GM21423 (cell line): Measurements from ENCODE around the gene GDPGP1.
"Not testable (repeated sequence)": the region's sequence is repeated elsewhere in the genome, so short reads cannot be mapped to it uniquely, and the experiment has no call there.

Experiments
- ATAC-seq: cut with Tn5 transposase; IDR thresholded peaks from one replicate; pipeline ENCODE4 v1.9.1; 2021; ENCODE audit warnings: mild to moderate bottlenecking, moderate library complexity; ENCODE audit not compliant: unreplicated experiment

The GDPGP1 gene

DNA sequence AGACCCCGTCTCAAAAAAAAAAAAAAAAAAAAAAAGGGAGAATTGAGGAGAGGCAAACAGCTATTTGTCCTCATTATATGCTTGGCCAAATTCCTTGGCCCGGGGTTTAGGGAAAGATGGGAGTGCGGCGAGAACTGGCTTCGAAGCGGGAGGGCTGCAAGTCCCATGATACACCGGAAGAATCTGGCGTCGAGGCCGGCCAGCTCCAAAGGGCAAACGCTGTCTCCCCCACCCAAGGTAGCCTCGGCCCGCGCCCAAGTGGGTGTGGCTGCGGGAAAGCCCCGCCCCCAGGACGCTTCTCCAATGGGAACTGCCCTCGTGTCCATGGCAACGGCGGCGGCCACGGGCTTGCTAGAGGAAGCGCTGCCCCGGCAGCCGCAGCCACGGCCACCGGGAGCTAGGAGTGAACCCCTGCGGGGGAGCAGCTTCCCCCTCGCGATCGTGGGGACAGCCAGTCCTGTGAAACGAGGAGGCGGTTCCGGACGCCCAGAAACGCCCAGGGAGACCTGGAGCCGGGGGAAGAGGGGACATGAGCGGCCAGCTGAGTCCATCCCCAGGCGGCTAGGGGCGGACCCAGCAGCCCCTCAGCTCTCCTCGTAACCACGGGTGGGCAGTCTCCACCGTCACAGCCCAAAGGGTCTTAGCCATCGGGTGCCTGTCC lies 15.3 kb downstream of the GDPGP1 start, which contains the start of gene TTLL13:
TTLL13 (plus strand) TSS at position 354 of the 661 bp plus-strand sequence. CDS start 1,075 bp downstream, outside the sequence.
- peak; percentile 81 for ATAC-seq

DNA sequence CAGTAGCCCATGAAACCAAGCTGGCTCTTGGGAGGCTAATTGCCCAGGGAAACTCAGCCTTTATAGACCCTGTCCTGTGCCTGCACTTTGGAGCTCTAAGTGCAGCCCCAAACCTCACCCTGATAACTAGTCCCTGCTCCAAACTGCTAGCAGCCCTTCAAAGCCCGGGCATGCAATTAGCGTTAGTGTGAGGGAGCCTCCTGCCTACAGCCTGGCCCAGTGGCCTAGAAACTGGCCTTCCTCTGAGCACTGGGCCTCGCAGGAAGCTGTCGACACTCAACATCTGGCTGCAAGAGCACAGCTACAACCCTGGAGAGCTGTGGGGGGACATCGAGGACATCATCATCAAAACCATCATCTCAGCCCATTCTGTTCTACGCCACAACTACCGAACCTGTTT lies 23.8 kb downstream of the GDPGP1 start:
- ATAC-seq, result no peak

DNA sequence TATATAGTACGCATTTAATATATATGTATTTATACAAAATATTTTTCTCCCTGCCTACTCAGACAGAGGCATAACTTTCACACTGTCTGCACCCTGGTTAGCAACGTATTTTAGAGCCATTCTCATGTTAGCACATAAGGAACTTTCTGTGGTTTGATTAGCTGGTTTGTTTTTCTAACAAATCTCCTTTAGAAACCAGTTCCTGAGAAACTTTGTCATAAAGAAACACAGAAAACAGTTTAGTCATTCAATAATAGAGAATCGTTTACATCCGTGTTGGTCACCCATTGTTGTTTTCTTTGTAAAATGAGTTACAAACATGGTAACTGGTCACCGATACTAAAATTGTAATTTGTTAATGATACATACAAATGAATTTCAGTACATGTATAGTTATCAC lies 25.5 kb downstream of the GDPGP1 start:
- peak; percentile 51 for ATAC-seq

GRCh38 chr15:90260731-90261130 lies 26.7 kb downstream of the GDPGP1 start:
- ATAC-seq, result not testable (repeated sequence)

DNA sequence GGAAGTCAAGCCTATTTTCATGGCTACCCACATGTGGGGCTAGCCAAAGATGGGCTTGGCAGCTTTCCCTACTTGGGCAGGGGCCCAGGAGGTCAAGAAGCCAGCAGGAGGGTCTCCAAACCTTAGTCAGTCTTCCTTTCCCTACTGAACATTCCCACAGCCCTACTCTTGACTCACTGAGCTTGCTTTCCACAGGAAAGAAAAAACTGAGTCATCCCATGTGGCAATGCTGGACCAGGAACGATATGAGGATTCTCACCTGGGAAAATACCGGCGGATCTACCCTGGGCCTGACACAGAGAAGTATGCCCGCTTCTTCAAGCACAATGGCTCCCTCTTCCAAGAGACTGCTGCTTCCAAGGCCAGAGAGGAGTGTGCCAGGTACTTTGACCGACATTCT lies 27.8 kb downstream of the GDPGP1 start:
- ATAC-seq, result no peak

DNA sequence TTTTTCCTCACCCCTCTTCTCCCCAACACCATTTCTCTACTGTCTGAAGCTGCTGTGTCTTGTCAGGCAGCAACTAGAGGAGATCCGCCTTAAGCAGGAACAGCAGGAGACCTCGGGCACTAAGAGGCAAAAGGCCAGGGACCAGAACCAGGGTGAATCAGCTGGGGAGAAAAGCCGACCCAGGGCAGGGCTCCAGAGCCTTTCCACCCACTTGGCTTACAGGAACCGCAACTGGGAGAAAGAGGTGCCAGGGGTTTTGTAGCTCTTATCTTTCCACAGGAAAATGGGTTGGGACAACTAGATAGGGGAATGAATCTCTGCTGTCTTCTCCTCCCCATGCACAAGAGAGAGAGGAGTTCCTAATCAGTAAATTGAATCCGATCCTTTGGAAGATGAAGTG lies 28.4 kb downstream of the GDPGP1 start:
- ATAC-seq, result no peak

- no peak for ATAC-seq
Observed at GRCh38 chr15:90264671-90265070, 30.7 kb downstream of the GDPGP1 start.

- ATAC-seq, result peak; percentile 90
Observed at GRCh38 chr15:90265271-90266060, 31.5 kb downstream of the GDPGP1 start, which contains the start of gene NGRN. NGRN (plus strand) TSS chr15:90265672; CDS start chr15:90265713, 41 bp downstream.

DNA sequence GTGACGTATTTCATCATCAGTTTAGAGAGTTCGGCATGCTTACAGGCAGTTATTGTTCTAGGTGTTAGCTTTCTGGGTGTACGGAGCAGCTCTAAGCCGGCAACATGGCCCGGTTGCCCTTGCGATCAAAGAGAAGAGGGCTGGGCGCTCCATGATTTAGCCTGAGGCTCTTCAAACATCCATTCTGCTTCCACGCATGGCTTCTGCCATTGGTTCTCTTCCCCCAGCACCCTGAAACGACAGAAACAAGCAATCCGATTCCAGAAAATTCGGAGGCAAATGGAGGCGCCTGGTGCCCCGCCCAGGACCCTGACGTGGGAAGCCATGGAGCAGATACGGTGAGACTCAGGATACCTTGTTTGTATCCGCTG lies 32.0 kb downstream of the GDPGP1 start:
- peak; percentile 10 for ATAC-seq

DNA sequence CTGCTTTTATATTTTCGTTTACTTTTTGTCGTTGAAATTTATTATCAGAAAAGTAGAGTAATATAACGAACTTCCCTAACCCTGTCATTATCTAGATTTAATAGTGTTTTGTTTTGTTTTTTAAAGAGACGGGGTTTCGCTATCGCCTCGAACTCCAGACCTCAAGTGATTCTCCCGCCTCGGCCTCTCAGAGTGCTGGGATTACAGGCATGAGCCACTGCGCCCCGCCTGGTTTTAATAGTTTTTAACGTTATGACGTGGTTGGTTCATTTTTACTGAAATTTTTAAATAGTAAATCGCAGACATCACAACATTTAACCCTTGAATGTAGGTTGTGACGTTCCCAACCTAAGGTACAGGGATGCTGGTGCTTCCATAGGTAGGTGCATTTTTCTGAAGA lies 32.5 kb downstream of the GDPGP1 start:
- no peak for ATAC-seq

DNA sequence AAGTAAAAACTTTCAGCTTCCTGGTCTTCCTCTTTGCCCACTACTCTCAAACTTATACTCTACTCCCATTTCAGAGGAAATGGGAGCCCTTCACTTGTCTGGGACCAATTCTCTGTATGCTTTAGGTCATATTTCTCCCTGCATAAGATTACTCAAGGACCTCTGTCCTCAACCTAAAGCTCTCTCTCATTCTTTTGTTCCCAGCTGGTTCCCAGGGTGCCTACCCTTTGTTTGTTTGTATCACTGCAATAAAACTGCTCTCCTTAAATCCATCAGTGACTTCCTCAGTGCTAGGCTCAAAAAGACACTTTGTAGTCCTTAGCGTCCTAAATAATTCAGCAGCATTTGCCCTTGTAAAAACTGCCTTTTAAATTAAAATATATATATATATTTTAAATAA lies 34.4 kb downstream of the GDPGP1 start:
- no peak for ATAC-seq

- no peak for ATAC-seq
Observed at GRCh38 chr15:90270502-90271150, 36.6 kb downstream of the GDPGP1 start.

- ATAC-seq, result no peak
Observed at GRCh38 chr15:90271459-90272166, 37.6 kb downstream of the GDPGP1 start.

GRCh38 chr15:90278467-90278866 lies 44.5 kb downstream of the GDPGP1 start:
- not testable (repeated sequence) for ATAC-seq

DNA sequence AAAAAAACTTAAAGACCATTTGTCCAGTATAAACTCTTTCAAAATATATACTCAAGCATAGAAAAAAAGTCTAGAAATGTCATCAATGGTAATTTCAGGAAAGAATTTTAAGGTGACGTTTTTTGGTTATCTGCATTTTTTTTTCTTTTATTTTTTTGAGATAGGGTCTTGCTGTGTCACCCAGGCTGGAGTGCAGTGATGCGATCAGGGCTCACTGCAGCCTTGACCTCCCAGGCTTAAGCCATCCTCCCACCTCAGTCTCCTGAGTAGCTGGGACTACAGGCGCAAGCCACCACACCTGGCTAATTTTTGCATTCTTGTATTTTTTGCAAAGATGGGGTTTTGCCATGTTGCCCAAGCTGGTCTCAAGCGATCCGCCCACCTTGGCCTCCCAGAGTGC lies 46.7 kb downstream of the GDPGP1 start:
- not testable (repeated sequence) for ATAC-seq

DNA sequence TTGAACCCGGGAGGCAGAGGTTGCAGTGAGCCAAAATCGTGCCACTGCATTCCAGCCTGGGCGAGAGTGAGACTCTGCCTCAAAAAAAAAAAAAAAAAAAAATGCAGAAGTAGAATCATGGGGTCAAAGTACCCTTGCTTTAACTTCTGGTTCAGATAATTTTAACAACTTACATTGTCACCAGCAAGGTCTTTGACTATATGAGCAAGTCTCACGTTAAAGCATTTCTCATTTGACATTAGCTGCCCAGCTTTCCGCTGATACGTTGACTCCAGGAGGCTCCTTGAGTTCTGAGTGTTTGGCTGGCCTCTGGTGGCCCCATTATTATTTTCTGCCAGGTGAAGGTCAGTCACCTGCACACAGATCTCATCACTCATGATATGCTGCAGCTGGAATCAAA lies 47.6 kb downstream of the GDPGP1 start:
- not testable (repeated sequence) for ATAC-seq

DNA sequence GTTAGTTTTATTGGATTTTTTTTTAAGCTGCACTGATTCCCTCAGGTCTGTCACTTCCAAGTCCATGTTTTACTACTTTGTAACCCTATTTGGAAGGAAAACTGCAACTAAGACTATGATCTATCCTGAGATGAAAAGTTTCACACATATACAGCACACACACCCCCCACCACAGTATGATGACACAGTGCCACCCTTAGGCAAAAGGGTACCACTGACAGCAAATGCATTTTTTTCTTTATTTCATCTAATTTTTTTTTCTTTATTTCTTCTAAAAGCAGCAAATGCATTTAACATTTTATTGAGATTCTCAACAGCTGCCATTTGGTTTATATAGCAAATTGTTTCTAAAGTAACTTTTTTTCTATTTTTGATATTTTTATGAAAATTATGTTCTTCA lies 52.7 kb downstream of the GDPGP1 start:
- no peak for ATAC-seq

DNA sequence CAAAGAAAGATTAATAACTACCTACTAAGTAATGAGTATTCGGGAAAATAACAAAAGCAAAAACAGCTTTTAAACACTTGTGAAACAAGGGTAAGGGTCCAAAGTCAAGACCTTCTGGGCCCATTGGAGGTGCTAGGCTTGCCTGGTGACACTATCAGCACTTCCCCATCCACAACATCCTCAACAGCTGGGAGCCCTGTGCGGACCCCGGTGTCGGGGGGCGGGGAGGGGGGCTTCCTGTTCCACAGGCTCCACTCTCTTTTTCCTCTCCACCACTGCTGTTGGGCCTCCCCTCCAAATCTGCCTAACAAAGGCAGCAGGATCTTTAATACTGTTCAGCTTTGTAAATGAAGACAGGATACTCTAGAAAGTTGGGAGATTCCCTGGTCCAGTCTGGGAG lies 53.1 kb downstream of the GDPGP1 start:
- no peak for ATAC-seq

DNA sequence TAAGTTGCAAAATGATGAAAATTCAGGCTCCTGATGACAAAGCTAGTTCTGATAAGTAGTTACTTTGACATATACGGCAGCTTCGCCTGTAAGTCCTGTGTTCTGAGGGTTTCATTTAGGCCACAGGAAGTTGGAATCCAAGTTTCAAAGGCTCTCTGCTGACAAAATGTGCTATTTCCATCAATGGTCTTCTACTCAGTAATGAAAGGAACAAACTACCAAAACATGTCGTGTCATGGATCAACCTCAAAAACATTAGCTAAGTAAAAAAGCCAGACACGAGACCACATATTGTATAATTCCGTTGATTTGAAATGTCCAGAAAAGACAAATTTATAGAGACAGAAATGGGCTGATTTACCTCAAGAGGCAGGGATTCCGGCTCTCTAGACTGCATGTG lies 53.9 kb downstream of the GDPGP1 start:
- ATAC-seq, result no peak

DNA sequence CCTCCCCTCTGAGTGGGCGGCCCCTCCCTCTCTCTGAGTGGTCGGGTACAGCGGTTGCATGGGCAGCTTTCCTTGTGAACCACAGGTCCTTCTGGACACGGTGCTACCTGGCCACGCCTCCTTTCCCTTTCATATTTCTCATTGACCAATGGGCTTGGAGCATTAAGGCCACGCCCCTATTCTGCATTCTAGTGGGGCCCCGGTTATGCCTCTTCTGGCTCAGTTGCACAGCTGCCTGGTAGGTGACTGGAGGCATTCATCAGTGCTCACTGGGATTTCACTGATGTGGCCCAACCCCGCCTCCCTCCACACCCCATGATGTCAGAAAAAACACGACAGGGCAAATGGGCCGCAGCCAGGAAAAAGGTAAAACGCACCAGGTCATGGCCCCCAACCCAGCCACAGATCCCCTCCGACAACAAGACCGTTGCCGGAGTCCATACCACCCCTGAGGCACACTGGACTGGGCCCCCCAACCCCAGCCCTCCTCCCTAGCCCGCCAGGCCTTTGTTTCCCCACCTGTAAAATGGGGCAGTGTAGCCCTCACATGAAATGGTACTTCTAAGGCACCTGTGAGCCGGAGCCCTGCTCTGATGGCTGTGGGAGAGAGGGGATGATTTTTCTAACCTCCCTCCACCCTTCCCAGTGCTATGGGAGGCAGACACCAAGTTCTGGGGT lies 57.8 kb downstream of the GDPGP1 start:
- ATAC-seq, result no peak
